Measurements from ENCODE around the gene BMPR1B.
"Not testable (repeated sequence)": the region's sequence is repeated elsewhere in the genome, so short reads cannot be mapped to it uniquely, and the experiment has no call there.

Gene BMPR1B

DNA sequence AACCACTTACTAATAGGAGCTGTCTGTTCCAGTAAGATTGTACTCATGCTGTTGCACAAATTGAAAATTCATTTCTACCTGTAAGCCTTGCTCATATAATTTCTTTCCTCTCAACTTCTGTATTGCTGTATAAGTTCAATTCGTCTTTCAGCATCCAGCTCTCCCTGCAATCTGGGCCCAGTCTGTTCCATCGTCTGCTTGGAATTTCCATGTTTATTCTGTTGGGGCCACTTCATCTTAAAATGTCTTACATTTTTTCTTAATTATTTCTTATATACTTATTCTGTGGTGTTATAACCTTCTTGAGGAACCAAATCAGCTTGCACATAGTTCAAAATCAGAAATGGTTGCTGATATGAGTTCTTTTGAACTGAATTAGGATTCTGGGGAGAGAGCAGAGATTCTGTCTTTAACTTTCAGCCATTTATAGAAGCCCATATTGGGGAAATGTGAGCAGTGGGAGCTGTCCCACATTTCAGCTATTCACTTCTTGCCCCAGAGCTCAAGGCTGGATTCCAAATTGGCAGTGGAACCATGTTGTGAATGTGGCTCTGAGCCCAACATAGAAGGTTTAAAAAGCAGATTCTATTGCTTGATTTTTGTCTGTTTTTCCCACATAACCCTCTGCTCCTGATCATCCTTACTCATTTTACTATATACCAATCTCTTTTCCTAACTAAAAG is 291.9 kb downstream of the BMPR1B start:
- H3K4me3 Mint-ChIP-seq, result no peak overlapping the region
- H3K27me3 Mint-ChIP-seq, result no peaks in the 10 kb centered on the region
- H3K9me3 Mint-ChIP-seq, result no peaks in the 10 kb centered on the region
- no peaks in the 10 kb centered on the region for H3K4me1 Mint-ChIP-seq
- no peak for ATAC-seq (replicated peaks; ENCODE audit: extremely low read depth, poor library complexity, severe bottlenecking)
- no peaks in the 10 kb centered on the region for H3K36me3 Mint-ChIP-seq (ENCODE audit: insufficient read depth)
- DNase-seq (ENCODE audit: low spot score in 2 of 2), result no peak
- H3K27ac Mint-ChIP-seq (ENCODE audit: low read depth), result no peak overlapping the region

DNA sequence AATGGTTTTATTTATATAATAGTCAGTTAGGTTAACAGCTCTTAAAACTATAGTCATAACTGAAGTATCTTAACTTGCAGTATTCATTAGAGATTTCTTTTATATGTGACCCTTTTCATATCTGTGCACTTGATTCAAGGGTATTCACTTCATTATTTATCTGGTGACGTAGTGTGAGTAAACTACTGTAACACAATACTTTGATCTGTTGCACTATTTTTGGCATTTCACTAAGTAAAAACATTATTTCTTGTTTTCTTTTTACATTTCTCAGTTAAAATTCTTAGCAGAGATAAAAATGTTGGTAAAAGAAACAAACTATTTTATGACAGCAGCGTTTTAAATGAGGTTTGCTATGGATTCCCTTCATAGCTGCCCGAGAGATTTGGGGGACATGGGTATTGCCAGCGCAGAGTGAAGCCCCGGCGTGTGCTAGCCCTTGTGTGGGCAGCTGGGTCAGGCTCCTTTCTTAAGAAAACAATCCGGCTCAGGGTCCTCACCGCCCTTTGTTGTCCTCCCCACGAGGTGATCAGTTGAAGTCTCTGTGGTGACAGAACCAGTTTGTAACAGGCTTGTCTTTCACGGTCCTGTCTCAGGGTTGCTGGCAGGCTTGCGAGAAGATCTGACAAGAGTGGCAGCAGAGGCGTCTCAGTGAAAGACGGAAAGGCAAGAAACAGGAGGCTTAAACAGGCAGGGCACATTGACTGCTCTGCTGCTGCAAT is 293.4 kb downstream of the BMPR1B start:
- Mint-ChIP-seq H3K27ac (ENCODE audit: low read depth) (no peak overlapping the region), H3K4me3 (no peak overlapping the region), H3K27me3 (no peaks in the 10 kb centered on the region), H3K4me1 (no peaks in the 10 kb centered on the region), H3K36me3 (ENCODE audit: insufficient read depth) (no peaks in the 10 kb centered on the region), H3K9me3 (no peaks in the 10 kb centered on the region)
- DNase-seq (ENCODE audit: low spot score in 2 of 2), result no peak
- ATAC-seq (replicated peaks; ENCODE audit: extremely low read depth, poor library complexity, severe bottlenecking), result no peak

DNA sequence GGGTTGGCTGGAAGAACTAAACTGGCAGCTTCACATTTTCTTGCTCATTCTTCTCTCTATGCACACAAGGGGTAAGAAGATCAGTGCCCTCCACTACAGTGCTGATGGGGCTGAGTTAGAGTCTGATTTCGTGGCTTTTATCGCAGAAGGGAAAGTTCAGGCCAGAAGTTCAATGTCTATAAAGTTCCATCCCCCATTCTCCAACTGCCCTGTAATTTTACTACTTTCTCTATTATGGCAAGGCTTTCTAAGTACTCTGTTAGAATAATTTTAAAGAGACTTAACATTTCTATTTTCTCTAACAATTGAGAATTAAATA is 293.9 kb downstream of the BMPR1B start:
- ATAC-seq (replicated peaks; ENCODE audit: extremely low read depth, poor library complexity, severe bottlenecking), result no peak
- Mint-ChIP-seq H3K36me3 (ENCODE audit: insufficient read depth) (no peaks in the 10 kb centered on the region), H3K4me3 (no peak overlapping the region), H3K27ac (ENCODE audit: low read depth) (no peak overlapping the region), H3K4me1 (no peaks in the 10 kb centered on the region), H3K9me3 (no peaks in the 10 kb centered on the region), H3K27me3 (no peaks in the 10 kb centered on the region)
- DNase-seq (ENCODE audit: low spot score in 2 of 2), result no peak

DNA sequence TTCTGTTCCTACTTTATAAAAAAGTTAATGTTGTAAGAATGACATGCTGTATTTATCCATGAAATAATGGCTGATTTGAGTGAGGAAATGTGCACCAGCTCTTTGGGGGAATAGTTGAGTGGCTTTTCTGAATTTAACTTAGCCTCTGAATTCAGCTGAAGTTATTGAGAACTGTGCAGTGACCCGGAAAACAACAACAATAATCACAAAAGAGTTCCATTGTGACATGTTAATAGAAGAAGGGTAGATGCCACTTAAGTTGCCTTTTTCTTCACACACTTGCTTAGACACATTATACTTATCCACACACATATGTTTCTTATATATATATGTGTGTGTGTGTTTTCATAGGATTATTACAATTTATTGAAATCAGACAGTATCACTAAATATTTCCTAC is 301.2 kb downstream of the BMPR1B start:
- no peak overlapping the region for H3K27ac Mint-ChIP-seq (ENCODE audit: low read depth)
- no peaks in the 10 kb centered on the region for H3K36me3 Mint-ChIP-seq (ENCODE audit: insufficient read depth)
- no peak for ATAC-seq (replicated peaks; ENCODE audit: extremely low read depth, poor library complexity, severe bottlenecking)
- H3K27me3 Mint-ChIP-seq, result no peaks in the 10 kb centered on the region
- no peak overlapping the region for H3K4me3 Mint-ChIP-seq
- H3K4me1 Mint-ChIP-seq, result no peaks in the 10 kb centered on the region
- no peaks in the 10 kb centered on the region for H3K9me3 Mint-ChIP-seq
- DNase-seq (ENCODE audit: low spot score in 2 of 2), result no peak

DNA sequence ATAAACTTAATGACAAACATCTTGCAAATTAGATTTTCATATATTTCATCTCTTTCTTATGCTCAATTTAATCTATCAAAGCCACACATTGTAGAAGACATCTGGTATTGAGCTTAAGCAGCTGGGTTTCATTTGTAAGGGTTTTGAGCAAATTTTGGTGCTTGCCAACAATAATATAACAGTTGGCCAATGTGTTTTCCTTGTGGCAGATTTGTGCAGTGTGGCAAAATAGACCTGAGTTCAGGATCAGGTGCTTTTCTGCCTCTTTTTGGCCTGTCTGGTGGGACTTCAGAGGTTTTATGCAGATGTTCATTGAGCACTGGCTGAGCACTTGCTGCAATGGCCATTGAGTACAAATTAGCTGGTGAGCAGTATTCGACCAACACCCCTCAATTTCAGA is 301.9 kb downstream of the BMPR1B start:
- Mint-ChIP-seq H3K4me1 (no peaks in the 10 kb centered on the region), H3K4me3 (no peak overlapping the region), H3K36me3 (ENCODE audit: insufficient read depth) (no peaks in the 10 kb centered on the region), H3K9me3 (no peaks in the 10 kb centered on the region), H3K27me3 (no peaks in the 10 kb centered on the region), H3K27ac (ENCODE audit: low read depth) (no peak overlapping the region)
- DNase-seq (ENCODE audit: low spot score in 2 of 2) (no peak), ATAC-seq (replicated peaks; ENCODE audit: extremely low read depth, poor library complexity, severe bottlenecking) (no peak)

DNA sequence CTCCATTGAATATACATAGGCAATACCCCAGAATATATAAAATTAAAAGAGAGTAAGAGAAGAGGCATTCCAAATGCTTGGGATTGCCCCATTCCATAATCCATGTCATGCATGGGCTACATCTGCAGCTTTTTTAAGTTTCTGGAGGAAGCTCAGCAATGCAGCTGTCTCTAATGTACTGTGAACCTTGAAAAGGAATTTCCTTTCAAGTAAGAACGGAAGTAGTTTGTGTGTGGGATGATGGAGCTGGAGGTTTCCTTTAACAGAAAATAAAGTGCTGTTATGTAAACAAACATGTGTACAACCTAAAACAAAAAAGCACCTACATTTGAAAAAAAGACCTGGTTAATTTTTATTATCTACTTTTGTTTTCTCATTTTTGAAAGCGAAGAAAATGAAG is 303.5 kb downstream of the BMPR1B start:
- no peaks in the 10 kb centered on the region for H3K4me1 Mint-ChIP-seq
- H3K27me3 Mint-ChIP-seq, result no peaks in the 10 kb centered on the region
- no peak for DNase-seq (ENCODE audit: low spot score in 2 of 2)
- no peak overlapping the region for H3K4me3 Mint-ChIP-seq
- H3K9me3 Mint-ChIP-seq, result no peaks in the 10 kb centered on the region
- no peaks in the 10 kb centered on the region for H3K36me3 Mint-ChIP-seq (ENCODE audit: insufficient read depth)
- no peak for ATAC-seq (replicated peaks; ENCODE audit: extremely low read depth, poor library complexity, severe bottlenecking)
- H3K27ac Mint-ChIP-seq (ENCODE audit: low read depth), result no peak overlapping the region

DNA sequence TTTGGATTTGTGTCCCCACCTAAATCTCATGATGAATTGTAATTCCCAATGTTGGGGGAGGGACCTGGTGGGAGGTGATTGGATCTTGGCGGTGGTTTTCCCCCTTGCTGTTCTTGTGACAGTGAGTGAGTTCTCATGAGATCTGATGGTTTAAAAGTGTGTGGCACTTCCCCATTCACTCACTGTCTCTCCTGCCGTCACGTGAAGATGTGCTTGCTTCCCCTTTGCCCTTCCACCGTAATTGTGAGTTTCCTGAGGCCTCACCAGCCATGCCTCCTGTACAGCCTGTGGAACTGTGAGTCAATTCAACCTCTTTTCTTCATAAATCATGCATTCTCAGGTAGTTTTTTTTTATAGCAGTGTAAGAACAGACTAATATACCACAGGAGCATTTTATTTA is 304.0 kb downstream of the BMPR1B start:
- not testable (repeated sequence) for H3K4me3 Mint-ChIP-seq; ATAC-seq (replicated peaks; ENCODE audit: extremely low read depth, poor library complexity, severe bottlenecking); H3K36me3 Mint-ChIP-seq (ENCODE audit: insufficient read depth); H3K4me1 Mint-ChIP-seq; H3K27me3 Mint-ChIP-seq; DNase-seq (ENCODE audit: low spot score in 2 of 2); H3K27ac Mint-ChIP-seq (ENCODE audit: low read depth); H3K9me3 Mint-ChIP-seq

DNA sequence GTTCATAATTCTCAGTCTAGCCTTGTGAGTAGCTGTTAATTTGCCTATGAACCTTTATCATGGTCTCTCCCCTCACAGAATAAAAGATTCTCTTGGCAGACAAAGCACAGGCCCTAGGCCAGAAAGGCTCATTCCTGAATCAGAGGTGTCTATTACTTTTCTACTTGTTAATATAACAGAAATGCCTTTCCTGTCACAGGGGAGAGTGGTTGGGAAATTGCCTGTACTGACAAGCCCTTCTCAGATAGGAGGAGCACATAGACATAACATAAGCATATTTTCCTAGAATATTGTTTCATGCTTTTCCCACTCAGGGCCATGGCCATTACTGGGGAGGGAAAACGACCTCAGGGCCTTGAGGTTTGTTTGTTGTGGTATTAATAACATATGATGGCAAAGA is 308.3 kb downstream of the BMPR1B start:
- no peak overlapping the region for H3K4me3 Mint-ChIP-seq
- peaks cover 6% of the 10 kb centered on the region for H3K9me3 Mint-ChIP-seq
- no peaks in the 10 kb centered on the region for H3K4me1 Mint-ChIP-seq
- H3K27me3 Mint-ChIP-seq, result no peaks in the 10 kb centered on the region
- no peak overlapping the region for H3K27ac Mint-ChIP-seq (ENCODE audit: low read depth)
- no peaks in the 10 kb centered on the region for H3K36me3 Mint-ChIP-seq (ENCODE audit: insufficient read depth)
- no peak for DNase-seq (ENCODE audit: low spot score in 2 of 2)
- no peak for ATAC-seq (replicated peaks; ENCODE audit: extremely low read depth, poor library complexity, severe bottlenecking)

DNA sequence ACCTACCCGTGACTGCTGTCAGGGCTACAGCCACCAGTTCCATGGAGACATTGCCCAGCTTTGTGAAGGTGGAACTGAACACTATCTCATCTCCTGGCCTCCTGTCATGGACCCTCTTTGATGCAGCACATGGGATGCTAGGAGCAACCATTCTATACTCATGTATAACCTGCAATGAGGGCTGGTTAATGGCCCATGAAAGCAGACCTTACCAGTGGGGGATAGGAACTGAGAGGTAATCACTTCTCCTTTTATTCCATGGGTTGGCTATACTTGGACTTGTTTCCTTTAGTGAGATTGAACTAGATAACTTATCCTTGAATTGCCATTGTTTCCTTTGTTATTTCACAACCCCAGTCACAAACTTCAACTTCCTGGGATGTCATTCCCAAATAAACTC is 310.6 kb downstream of the BMPR1B start:
- no peaks in the 10 kb centered on the region for H3K36me3 Mint-ChIP-seq (ENCODE audit: insufficient read depth)
- no peaks in the 10 kb centered on the region for H3K27me3 Mint-ChIP-seq
- no peak overlapping the region for H3K4me3 Mint-ChIP-seq
- ATAC-seq (replicated peaks; ENCODE audit: extremely low read depth, poor library complexity, severe bottlenecking) (no peak), DNase-seq (ENCODE audit: low spot score in 2 of 2) (no peak)
- H3K9me3 Mint-ChIP-seq, result peaks cover 6% of the 10 kb centered on the region
- H3K4me1 Mint-ChIP-seq, result no peaks in the 10 kb centered on the region
- no peak overlapping the region for H3K27ac Mint-ChIP-seq (ENCODE audit: low read depth)

DNA sequence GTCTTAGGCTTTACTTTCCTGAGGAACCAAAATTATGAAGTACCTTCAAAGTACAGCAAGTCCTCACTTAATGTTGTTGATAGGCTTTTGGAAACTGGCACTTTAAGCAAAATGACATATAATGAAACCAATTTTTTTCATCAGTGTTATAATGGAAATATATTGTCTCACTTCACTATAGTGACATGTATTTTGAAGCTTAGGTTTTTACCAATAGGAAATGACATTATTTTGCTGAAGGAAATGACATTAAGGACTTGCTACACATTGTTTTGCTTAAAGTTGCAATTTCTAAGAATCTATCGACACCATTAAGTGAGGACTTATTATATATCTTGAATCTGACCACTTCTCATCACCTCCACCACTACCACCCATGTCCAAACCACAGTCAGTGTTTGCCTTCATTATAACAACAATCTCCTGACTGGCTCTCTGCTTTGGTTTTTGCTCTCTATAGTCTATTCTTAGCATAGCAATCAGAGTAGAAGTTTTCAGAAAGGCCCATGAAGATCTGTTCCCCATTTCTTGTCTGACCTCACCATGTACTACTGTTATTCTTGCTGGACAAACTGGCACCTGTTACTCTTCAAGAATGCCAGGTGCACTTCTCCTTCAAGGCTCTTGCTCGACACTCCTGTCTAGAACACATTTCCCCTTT is 311.2 kb downstream of the BMPR1B start:
- peak; percentile 10 for ATAC-seq (replicated peaks; ENCODE audit: extremely low read depth, poor library complexity, severe bottlenecking)
- no peaks in the 10 kb centered on the region for H3K36me3 Mint-ChIP-seq (ENCODE audit: insufficient read depth)

DNA sequence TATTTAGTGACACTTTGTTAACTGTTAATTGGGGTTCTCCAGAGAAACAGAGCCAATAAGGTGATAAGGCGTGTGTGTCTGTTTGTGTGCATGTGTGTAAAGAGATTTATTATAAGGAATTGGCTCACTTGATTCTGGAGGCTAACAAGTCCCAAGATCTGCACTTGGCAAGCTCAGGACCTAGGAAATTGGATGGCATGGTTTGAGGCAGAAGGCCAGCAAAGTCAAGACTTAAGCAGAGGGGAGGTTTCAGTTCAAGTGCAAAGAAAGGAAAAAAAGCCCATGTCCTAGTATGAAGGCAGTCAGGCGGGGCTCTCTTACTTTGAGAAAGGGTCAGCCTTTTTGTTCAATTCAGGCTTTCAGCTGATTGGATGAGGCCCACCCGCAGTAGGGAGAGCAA is 314.1 kb downstream of the BMPR1B start:
- Mint-ChIP-seq H3K9me3 (peaks cover 6% of the 10 kb centered on the region), H3K4me1 (no peaks in the 10 kb centered on the region), H3K27me3 (no peaks in the 10 kb centered on the region), H3K4me3 (no peak overlapping the region), H3K27ac (ENCODE audit: low read depth) (no peak overlapping the region), H3K36me3 (ENCODE audit: insufficient read depth) (no peaks in the 10 kb centered on the region)
- ATAC-seq (replicated peaks; ENCODE audit: extremely low read depth, poor library complexity, severe bottlenecking) (no peak), DNase-seq (ENCODE audit: low spot score in 2 of 2) (no peak)

More for the DNA sequence above, 311.2 kb downstream of the BMPR1B start:
- Mint-ChIP-seq H3K9me3 (peaks cover 6% of the 10 kb centered on the region), H3K27ac (ENCODE audit: low read depth) (no peak overlapping the region), H3K4me1 (no peaks in the 10 kb centered on the region), H3K27me3 (no peaks in the 10 kb centered on the region), H3K4me3 (no peak overlapping the region)
- DNase-seq (ENCODE audit: low spot score in 2 of 2), result no peak

DNA sequence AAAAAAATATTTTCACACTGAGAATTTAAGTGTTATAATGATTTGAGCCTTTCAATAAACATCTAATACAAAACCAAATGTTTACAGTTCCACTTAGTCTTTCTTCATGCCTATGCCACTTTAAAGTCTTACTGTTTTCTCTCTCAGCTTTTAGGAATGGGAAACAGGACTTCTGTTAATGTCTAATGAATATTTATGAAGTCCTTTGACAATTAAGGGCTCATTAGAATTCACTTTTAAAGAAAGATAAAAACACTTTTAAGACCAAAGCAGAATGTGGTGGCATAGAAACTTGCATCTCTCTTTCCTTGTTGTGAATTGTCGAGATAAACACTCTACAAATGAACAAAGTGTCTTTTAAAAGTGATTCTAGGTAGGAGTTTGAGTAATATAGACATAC is 315.9 kb downstream of the BMPR1B start:
- Mint-ChIP-seq H3K4me3 (no peak overlapping the region), H3K4me1 (no peaks in the 10 kb centered on the region), H3K36me3 (ENCODE audit: insufficient read depth) (no peaks in the 10 kb centered on the region), H3K27ac (ENCODE audit: low read depth) (no peak overlapping the region), H3K9me3 (peaks cover 6% of the 10 kb centered on the region), H3K27me3 (no peaks in the 10 kb centered on the region)
- DNase-seq (ENCODE audit: low spot score in 2 of 2) (no peak), ATAC-seq (replicated peaks; ENCODE audit: extremely low read depth, poor library complexity, severe bottlenecking) (no peak)

DNA sequence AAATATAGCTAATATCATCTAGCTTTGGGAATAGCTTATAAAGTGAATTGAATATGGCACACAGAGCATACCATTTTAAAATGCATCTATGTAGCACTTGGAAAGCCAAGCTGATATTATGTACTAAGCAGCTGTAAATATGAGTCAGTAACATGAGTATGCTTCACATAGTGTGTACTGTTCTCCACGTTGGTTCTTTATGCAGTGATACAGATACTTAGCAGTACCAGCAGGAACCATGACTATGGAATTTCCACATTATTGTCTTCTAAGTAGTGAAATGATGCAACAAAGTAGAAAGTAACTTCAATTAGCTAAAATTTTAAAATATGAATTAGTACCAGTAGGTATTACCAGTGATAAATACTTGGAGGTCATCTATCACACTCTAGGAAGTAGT is 320.1 kb downstream of the BMPR1B start:
- Mint-ChIP-seq H3K9me3 (no peaks in the 10 kb centered on the region), H3K4me3 (no peak overlapping the region), H3K27me3 (no peaks in the 10 kb centered on the region), H3K36me3 (ENCODE audit: insufficient read depth) (no peaks in the 10 kb centered on the region), H3K27ac (ENCODE audit: low read depth) (no peak overlapping the region), H3K4me1 (no peaks in the 10 kb centered on the region)
- no peak for DNase-seq (ENCODE audit: low spot score in 2 of 2)
- ATAC-seq (replicated peaks; ENCODE audit: extremely low read depth, poor library complexity, severe bottlenecking), result no peak

Measured in central memory CD8-positive, alpha-beta T cell (primary cell).